ENCODE data around the gene HECW1.

Gene HECW1

DNA sequence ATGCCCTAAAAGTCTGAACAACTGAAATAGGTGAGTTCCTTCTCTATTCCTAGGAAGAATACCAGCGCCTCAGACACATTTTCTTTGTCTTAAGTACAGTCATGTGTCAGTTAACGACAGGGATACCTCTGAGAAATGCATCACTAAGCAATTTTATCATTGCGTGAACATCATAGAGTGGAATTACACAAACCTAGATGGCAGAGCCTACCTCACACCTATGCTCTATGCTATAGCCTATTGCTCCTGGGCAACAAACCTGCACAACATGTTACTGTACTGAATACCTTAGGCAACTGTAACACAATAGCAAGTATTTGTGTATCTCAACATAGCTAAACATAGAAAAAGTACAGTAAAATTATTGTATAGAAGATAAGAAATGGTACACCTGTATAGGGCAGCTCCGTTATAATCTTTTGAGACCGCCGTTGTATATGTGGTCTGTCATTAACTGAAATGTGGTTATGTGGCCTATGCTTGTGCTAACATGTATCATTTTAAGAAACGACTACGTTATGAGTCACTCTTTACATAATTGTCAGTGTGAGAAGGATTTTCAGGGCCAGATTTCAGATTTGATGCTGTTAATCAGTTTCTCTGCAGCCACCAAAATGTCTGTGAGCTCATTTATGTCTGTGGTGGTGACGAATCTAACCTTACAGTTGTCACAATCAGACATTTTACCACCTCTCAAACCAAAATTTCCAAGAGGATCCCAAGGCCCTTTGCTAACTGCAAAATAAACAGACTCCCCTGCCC is 404.3 kb downstream of the HECW1 start:
- DNase-seq, result no peak

DNA sequence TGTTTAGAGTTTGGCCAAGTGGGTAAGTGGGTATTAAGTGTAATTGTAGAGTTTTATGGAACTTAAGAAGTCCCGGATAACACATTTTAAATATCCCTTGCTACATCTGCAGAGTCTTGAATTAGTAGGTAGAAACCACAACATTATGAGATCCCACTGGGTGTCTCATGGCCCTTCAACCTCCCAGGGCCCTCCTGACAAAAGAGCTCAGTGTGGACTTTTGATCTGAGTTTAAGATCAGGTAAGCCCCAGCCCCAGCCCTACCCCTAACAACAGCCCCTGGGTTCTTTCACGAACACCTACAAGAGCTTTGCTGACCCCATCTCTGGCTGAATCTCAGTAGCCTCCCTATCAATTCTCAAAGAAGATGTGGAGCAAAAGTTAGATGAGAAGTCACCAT is 405.0 kb downstream of the HECW1 start:
- DNase-seq, result no peak

DNA sequence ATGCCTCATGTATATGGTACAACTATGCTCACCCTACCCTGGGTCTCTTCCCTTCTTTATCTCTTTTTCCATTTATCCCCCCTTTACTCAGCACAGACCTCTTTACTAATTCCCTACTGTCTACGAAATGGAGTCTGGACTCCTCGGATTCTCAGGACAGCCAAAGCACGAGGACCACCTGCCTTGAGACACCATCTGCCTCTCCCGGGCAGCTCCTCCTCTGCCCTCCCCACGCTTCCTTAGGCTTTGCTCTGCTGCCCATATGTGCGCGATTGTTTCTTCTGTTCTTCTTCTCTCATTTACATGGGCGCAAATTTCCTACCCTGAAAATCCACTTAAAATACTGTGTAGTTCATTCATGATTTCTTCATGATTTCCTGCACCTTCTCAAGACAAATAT is 407.8 kb downstream of the HECW1 start:
- DNase-seq, result no peak

DNA sequence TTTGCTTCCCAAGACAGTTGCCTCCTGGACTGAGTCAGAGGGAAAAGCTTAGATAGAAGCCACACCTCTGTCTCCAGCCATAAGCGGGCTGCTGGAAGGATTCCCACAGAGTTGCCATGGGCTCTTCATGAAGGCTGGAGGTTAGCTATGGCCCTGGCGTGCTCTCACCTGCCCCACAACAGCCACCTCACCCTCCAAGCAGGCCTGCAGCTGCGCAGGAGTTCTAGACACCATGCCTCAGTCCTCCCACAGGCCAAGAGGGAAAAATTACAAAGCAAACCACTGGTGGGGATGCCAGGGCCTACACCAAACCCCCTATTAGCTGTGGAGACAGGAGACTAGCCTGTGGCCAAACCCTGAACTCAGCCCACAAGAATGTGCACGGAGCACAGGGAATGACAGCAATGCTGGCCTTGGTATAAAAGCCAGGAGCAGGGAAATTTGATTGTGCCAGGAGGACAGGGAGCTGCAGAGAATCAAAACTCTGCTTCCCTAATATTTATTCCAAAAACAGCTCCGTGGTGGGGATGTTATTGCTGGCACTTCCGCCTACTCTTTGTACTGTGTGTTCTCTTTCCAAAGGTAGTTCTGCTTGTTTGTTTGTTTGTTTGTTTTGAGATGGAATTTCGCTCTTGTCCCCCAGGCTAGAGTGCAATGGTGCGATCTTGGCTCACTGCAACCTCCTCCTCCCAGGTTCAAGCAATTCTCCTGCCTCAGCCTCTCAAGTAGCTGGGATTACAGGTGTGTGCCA is 410.1 kb downstream of the HECW1 start:
- no peak for DNase-seq

DNA sequence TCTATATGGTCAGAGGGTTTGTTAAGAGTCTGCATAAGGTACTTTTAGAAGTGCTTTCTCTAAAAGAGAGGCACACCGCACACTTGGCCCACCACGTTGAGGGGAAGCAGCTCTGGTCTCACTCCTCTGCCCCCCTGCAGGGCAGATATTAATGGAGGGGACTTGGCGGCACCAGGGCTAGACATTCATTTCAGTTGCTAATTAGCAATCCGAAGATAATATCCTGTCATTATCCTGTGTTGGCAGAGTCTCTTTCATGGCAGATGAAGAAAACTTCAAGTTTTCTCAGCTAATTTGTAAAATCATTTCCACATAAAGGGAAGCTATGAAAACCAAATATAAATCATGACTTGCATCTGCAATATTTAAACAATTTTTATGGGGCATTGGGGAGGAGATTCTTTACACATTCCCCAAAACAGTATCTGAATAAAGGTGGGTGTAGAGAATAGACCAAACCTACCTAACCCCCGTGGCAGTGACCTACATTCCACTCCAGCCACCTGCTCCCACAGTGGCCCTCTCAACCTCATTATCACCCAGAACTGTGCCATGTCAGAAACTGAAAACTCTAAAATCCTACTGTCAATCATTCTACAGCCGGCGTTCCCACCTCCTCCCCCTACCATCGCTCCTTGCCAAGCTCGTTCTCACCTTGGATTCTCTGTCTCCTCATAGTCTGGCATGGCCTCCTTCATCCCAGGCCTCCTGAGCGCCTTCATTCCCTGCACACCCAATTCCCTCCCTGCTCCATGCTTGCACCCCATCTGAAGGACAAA is 416.3 kb downstream of the HECW1 start:
- DNase-seq, result no peak

DNA sequence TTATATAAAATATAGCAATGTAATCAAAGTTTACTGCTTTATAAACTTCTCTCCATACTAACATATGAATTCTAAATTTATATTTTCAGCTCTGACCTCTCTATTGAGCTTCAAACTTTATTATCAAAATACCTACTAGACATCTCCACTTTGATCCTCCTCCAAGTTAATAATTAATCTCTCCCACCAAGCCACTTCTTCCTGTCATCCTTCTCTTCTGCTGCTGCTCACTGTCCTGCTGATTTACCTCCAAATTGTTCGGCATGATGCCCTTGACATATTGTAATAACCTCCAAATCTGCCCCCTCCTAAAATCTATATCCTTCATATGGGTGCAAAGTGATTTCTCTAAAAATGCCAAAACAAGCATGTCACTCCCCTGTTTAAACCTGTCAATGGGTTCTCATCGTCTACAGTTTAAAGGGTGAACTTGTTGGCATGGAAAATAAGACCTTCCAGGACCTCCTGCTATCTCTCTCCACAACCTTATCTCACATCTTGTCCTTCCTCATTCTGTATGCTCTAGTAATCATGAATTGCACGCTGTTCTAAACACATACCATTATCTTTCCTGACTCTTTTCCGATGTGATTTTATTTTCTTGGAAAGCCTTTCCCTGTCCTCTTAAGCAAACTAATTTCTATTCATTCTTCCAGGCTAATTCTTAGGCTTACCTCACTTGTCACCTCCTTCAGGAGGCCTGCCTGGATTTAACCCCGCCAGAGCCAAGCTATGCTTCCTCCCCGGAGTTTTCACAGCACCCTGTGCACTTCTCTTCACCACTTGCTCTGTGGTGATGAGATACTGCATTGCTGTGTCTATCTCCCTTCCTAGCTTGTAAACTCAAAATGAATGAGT is 418.3 kb downstream of the HECW1 start:
- no peak for DNase-seq

DNA sequence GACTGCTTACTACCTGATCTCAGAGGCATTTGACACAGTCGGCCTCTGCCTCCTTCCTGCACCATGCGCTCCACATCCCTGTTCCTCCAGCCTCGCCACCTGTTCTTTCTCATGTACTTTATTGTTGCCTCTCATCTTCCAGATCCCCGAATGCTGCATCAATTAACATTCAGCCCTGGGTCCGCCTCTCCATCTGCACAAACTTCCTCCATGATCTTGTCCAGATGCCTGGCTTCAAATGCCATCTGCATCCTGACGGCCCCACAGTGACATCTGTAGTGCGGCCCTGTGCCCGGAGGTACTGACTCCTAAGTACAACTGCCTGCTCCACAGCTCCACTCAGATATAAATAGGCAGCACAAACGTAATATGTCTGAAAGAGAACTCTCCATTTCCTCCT is 419.3 kb downstream of the HECW1 start:
- DNase-seq, result no peak

DNA sequence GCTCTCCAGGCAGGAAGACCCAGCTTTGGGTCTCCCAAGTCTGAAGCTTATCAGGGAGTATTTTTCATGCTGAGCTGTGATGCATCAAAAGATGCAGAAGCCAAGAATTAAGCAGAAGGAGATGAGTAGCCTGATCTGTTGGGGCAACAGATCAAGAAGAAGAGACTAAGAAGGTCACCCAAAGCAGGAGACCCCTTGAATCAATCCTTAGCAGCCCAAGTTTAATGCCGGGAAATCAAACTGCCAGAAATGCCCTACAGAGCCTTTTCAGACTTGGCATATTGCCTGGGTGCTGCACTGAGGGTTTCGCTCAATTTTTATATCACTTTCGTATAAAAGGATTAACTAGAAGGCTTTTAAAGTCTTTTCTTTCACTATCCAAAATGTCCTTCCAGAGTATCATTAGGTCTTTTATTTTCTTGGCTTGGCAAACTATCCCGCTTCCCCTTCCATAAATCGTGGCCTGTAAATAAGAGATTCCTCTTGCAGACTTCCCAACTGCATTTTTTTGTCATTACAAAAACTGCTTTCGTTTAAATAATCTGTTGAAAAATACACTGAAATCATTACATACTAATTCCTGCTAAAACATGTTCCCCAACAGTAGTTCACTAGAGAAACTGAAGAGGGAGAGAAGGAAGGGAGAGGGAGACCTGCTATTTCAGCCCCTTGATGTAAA is 421.5 kb downstream of the HECW1 start:
- no peak for DNase-seq

DNA sequence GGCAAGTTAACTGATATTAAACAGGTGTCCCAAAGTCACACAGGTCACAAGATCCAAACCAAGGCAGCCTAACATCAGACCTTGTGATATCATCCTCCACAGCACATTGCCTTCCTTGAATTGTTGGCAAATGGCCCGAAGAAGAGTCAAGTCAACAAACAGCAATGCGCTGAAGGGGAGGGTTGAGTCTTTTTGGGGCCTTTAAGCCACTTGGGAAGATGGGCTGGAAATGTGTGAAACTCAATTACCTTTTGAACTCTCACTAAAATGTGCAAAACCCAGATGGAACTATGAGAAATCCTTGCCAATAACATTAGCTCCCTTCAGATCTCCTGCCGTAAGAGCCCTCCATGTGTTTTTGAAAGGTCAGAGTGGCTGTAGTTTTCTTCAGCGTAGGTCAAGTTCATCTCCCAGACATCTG is 422.6 kb downstream of the HECW1 start:
- DNase-seq, result no peak

DNA sequence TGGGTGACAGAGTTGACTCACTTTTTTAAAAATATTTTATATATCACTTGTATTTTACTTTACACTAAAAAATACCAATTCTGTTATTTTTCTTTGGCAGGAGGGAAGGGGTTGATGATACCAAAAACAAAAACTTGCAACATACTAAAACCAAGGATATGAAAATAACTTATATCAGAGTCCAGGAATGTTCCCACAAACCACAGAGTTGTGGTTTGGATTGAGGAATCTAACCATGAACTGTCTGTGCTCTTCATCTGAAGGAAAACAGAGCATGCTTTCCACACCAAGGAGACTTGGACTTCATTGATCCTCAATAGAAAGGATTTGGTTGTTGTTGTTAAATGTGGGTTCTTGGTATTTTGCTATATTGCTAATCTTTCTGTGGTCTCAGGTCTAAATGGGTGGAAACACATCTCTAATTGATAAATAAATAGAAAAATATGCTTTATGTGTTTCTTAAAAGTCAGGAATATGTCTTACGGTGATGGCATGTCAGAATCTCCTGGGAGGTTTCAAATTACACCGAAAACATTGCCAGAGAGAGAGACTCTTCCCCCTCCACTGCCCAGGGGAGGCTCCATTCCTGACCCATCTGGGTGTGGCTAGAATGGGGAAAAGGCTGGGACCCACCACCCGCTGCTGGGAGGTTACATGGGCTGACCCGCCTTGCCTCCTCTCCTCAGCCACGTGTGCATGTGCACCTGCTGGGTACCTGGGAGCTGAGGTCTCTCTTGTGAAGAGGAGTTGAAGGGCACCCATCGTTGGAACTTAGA is 423.6 kb downstream of the HECW1 start:
- DNase-seq, result no peak

DNA sequence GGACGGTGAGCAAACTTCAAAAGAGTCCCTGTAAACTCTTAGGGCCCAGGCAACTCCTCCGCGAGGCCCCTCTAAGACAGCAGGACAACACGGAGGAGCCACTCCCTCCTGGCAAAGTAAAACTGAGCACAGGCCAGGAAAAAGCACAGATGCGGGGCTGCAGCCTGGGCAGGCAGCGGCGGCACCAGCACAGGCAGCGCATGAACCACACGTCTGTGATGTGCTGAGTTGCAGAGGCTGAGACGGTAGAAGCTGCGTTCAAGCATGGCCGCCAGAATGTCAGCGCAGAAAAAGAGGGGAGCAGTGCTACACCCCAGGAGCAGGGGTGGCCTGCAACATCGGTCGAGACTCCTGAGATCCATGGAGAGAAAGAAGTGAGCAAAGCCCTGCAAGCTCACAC is 424.3 kb downstream of the HECW1 start:
- DNase-seq, result no peak

DNA sequence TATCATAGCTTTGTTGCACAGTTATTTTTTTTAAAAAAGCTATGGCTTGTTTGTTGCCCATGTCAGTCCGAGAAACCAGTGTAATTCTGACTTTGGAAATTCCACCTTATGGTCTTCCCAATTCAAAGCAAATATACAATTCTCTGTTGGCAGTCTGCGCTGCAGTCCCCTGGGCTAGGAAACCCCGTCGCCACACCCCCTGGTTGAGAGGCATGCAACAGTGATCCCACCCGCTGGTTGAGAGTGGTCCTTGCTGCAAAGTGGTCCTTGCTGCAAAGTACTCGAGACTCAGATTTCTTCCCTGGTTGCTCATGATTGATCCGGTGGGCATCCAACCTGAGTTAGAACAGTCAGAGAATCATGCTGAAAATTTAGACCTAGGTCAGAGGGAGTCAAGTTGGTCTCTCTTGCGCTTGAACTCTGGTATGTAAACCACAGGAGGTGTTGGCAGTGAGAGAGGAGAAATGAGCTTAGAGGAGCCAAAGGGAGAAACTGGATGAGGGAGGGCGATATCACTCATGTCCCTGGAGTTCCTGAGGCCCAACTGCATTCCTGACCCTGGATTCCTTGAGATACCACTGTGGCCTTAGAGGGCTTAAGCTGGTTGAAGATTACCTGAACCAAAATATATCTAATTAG is 425.4 kb downstream of the HECW1 start:
- no peak for DNase-seq

DNA sequence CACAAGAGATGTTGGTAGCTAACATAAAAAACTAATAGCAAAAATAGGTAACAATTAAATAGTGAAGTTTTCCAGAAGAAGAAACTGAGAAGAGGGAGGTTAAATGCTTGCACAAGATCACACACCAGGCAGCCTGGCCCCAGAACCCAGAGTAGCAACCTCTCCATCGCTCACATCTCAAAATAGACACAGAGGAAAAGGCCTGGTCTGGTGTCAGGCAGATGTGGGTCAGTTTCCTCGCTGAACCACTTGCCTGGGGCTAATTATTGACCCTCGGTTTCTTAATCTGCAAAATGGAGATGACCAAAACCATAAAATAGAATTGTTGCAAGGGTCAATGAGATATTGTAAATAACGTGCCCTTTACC is 425.9 kb downstream of the HECW1 start:
- no peak for DNase-seq

DNA sequence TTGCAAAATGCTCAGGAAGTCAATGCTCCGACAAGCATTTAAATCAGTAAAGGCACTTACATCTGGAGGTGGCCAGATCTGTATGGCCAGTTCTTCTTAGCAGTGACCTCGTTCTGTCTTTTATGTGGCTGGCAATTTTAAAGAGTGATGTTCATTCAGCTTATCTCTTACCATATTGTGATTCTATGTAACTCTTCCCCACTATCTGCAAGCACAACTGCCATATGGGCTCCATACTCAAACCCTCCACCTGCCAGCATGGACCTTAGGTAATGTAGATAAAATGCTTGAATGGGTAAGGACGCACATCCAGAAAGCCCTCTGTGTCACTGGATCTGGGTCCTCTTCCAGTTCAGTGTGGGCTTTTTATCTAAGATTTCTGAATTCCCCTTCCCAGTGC is 428.0 kb downstream of the HECW1 start:
- DNase-seq, result no peak

DNA sequence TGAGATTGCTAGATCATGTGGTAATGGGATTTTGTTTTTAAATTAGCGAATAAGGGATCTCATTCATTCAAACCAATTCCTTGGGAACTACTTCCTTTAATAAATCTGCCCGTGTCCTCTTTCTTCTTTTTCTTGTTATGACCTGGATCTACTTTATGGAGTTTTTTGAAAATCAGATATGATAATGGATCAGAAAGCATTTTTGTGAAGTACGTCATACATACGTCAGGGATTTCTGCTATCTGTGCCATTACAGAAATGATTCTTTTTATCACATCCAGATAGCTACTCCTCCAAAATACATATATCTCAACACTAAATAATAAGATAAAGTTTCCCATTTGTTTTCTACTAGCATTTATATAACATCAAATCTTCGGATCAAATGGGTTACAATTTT is 430.3 kb downstream of the HECW1 start:
- DNase-seq, result no peak

DNA sequence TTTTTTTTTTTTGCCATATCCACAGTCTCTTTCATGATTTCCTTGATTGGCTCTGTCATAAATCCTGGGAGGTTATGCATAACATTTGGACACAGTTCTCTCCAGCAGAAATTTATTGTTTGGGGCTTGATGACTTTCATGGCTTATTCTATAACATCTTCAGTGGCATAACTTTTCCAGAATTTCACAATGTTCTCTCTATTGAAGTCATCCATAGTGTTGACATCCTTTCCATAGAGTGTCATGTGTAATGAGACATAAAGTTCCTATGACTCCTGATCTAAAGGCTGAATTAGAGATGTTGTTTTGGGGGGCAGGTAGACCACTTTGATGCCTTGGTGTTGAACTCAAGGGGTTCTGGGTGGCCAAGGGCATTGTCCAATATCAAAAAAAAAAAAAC is 433.8 kb downstream of the HECW1 start:
- no peak for DNase-seq

DNA sequence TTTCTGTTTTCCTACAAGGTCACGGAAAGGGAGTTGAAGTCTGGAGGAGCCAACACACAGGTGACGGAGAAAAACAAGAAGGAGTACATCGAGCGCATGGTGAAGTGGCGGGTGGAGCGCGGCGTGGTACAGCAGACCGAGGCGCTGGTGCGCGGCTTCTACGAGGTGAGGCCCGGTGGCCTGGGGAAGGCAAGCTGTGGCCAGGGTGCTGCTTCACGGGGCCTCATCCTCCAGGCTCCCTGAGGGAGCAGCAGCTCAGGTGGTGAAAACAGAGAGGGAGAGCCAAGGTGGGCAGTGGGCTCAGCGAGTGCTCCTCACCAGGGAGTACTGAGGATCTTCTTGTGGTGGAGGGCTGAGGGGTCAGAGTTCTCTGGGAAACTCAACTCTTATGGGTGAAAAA is 438.0 kb downstream of the HECW1 start:
- DNase-seq, result no peak

DNA sequence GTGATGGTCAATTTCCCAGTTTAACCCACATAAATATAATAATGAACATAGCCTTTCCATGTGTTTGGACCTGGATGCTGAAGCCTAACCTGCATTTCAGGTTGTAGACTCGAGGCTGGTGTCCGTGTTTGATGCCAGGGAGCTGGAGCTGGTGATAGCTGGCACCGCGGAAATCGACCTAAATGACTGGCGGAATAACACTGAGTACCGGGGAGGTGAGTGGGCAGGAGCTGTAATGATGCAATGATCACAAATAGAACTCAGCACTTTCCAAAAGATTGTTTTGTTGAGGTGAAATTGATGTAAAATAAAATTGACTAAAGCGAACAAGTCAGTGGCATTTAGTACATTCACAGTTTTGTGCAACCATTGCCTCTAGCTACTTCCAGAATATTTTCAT is 439.7 kb downstream of the HECW1 start:
- DNase-seq, result no peak

DNA sequence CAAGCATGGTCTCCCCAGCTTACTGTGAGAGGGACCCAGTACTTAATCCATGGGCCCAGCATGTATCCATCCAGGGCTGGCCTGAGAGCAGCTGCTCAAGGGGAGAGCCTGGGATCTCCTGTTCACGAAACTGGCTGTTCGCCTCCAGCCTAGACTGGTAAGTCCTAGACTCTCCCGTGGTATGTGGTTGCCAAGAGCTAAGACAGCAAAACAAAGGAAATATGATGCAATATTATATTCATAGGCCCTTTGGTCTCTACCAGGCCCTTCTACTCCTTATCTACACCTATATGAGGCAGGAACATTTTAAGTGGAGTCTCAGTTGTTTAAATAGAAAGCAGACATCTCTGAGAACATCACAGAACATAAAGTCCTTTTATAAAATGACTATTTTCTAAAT is 441.6 kb downstream of the HECW1 start:
- DNase-seq, result peak; percentile 13 to 22

DNA sequence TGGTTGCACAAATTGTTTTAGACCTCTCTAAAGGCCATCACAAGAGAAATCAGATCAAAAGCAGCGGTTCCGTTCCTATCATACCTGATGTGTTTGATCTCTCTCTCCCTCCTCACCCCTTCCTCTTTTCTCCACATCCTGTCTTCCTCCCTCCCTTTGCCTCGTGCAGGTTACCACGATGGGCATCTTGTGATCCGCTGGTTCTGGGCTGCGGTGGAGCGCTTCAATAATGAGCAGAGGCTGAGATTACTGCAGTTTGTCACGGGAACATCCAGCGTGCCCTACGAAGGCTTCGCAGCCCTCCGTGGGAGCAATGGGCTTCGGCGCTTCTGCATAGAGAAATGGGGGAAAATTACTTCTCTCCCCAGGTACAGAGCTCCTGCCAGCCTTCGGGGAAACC is 442.0 kb downstream of the HECW1 start:
- DNase-seq, result no peak
